BJ (cell line): ENCODE results near the gene PLPPR4. TPM values are rescaled to one million over a fixed set of nuclear protein-coding genes. Genes with fewer than 3 reads are reported as not detected.

Source experiments
- CTCF ChIA-PET: fragments of 350-600 bp; formaldehyde crosslinking; extraction: SDS; loops from one replicate; lab custom pipeline; 2021; ENCODE audit warnings: antibody characterized with exemption, inconsistent platforms; lab: Yijun Ruan, JAX
- POLR2A ChIA-PET: fragments of 300-600 bp; sonication (Branson Sonifier 250); formaldehyde crosslinking; extraction: SDS; loops from one replicate; lab custom pipeline; 2021; ENCODE audit warnings: antibody characterized with exemption; lab: Charles Lee
- DNase-seq: peaks from one replicate; pipeline ENCODE4 v3.0.0-alpha.2; 2011; ENCODE audit warnings: low read depth
- H3K27me3 ChIP-seq: 2 replicates; pipeline ENCODE4 v1.6.0; 2011; ENCODE audit warnings: low read length; ENCODE audit not compliant: control insufficient read depth, insufficient read depth
- H3K36me3 ChIP-seq: 2 replicates; pipeline ENCODE4 v1.5.1; 2011; ENCODE audit warnings: low read length; ENCODE audit not compliant: control insufficient read depth, insufficient read depth
- H3K4me3 ChIP-seq: 2 replicates; pipeline ENCODE4 v1.5.1; 2011; ENCODE audit warnings: low read depth, mild to moderate bottlenecking, control low read depth, low read length
- CTCF ChIP-seq: IDR thresholded peaks from 2 replicates; pipeline ENCODE4 v1.5.1; 2011; ENCODE audit warnings: low read depth, mild to moderate bottlenecking, control low read depth, inconsistent platforms, low read length, moderate library complexity; ENCODE audit not compliant: insufficient read depth
- polyA plus RNA-seq: library from polyadenylated mRNA; depleted of rRNA; stranded (reverse); fragments of >200 nt; gene quantifications from 2 replicates; pipeline ENCODE4 v1.2.3, GENCODE V29; 2011

The PLPPR4 gene
- polyA plus RNA-seq, 1 experiment: 16.3 TPM

- H3K27me3 ChIP-seq: no peaks in the 10 kb centered on the region
- DNase-seq: no peak
Observed at GRCh38 chr1:99315305-99315704, 51.0 kb downstream of the PLPPR4 start.

GRCh38 chr1:99326215-99326949 is 62.1 kb downstream of the PLPPR4 start:
- H3K4me3 ChIP-seq: no peak overlapping the region
- H3K36me3 ChIP-seq: no peaks in the 10 kb centered on the region
- no peaks in the 10 kb centered on the region for H3K27me3 ChIP-seq
- ChIA-PET CTCF (interaction anchor here (1.0 to 1.4 kb wide), 3 partner anchors 9 to 155 kb away, joined by 3 to 4 read pairs (median 3); no protein-coding TSS in a partner anchor), POLR2A (no interaction called here)
- DNase-seq: no peak
- TF ChIP-seq CTCF: peak; percentile 39

More at GRCh38 chr1:99315305-99315704, 51.0 kb downstream of the PLPPR4 start:
- Histone ChIP-seq H3K4me3 (no peak overlapping the region), H3K36me3 (no peaks in the 10 kb centered on the region)
- TF ChIP-seq CTCF: no peak
- POLR2A ChIA-PET: no interaction called here
- CTCF ChIA-PET: no interaction called here

- no peaks in the 10 kb centered on the region for H3K27me3 ChIP-seq
- TF ChIP-seq CTCF: no peak
- ChIA-PET POLR2A (no interaction called here), CTCF (interaction anchor here (0.9 kb wide), 1 partner anchor 404 kb away, joined by 3 read pairs; no protein-coding TSS in a partner anchor)
- no peak overlapping the region for H3K4me3 ChIP-seq
- no peaks in the 10 kb centered on the region for H3K36me3 ChIP-seq
- no peak for DNase-seq
Observed at GRCh38 chr1:99327357-99327756, 63.1 kb downstream of the PLPPR4 start.

- no peaks in the 10 kb centered on the region for H3K36me3 ChIP-seq
- DNase-seq: no peak
- TF ChIP-seq CTCF: no peak
- ChIA-PET POLR2A (no interaction called here), CTCF (no interaction called here)
- H3K27me3 ChIP-seq: no peaks in the 10 kb centered on the region
- H3K4me3 ChIP-seq: no peak overlapping the region
Observed at GRCh38 chr1:99328171-99328570, 63.9 kb downstream of the PLPPR4 start.

- ChIA-PET CTCF (no interaction called here), POLR2A (no interaction called here)
- no peak overlapping the region for H3K4me3 ChIP-seq
Observed at GRCh38 chr1:99331083-99331482, 66.8 kb downstream of the PLPPR4 start.

More at GRCh38 chr1:99331083-99331482, 66.8 kb downstream of the PLPPR4 start:
- TF ChIP-seq CTCF: no peak
- Histone ChIP-seq H3K36me3 (no peaks in the 10 kb centered on the region), H3K27me3 (no peaks in the 10 kb centered on the region)
- DNase-seq: no peak
